HL-60 (cell line): ENCODE data around the gene KDM5B.

ENCODE experiments used
- GABPA ChIP-seq: IDR thresholded peaks from 2 replicates; pipeline ENCODE4 v1.6.1; 2012; ENCODE audit warnings: low read depth
- POLR2AphosphoS5 ChIP-seq: IDR thresholded peaks from 2 replicates; pipeline ENCODE4 v1.6.1; 2012; ENCODE audit warnings: low read depth
- REST ChIP-seq: IDR thresholded peaks from 2 replicates; pipeline ENCODE4 v1.6.1; 2012; ENCODE audit warnings: low read depth; ENCODE audit not compliant: insufficient replicate concordance
- SPI1 ChIP-seq: IDR thresholded peaks from 2 replicates; pipeline ENCODE4 v1.6.1; 2012; ENCODE audit warnings: low read depth, mild to moderate bottlenecking, borderline replicate concordance
- TF ChIP-seq, protein P1 (sequence below): IDR thresholded peaks from one replicate; pipeline ENCODE4 v1.5.1; 2011; ENCODE audit warnings: low read length, control low read depth, inconsistent platforms; ENCODE audit not compliant: insufficient read depth

DNA sequence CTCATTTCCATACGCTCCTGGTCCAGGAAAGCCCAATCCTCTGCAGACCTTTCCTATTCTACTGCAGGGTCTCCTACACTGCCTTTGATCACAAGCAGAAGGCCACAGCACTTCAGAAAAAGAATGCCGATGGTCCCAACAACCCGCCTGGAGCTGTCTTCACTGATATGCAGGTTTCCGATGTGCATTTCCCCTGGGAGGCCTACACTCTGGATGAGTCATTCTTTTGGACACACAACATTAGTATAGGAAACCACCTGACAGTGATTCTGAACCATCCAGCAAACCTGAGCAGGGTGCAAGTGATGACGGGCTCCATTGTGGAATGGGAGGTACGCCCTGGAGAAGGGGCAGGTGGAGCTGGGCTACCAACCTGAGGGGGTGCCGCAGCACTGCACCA lies 17.5 kb upstream of the KDM5B start:
- TF ChIP-seq, protein P1, sequence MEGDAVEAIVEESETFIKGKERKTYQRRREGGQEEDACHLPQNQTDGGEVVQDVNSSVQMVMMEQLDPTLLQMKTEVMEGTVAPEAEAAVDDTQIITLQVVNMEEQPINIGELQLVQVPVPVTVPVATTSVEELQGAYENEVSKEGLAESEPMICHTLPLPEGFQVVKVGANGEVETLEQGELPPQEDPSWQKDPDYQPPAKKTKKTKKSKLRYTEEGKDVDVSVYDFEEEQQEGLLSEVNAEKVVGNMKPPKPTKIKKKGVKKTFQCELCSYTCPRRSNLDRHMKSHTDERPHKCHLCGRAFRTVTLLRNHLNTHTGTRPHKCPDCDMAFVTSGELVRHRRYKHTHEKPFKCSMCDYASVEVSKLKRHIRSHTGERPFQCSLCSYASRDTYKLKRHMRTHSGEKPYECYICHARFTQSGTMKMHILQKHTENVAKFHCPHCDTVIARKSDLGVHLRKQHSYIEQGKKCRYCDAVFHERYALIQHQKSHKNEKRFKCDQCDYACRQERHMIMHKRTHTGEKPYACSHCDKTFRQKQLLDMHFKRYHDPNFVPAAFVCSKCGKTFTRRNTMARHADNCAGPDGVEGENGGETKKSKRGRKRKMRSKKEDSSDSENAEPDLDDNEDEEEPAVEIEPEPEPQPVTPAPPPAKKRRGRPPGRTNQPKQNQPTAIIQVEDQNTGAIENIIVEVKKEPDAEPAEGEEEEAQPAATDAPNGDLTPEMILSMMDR: no peak
- TF ChIP-seq REST (no peak), POLR2AphosphoS5 (no peak), GABPA (no peak), SPI1 (no peak)
